ENCODE measurements around the gene C1S.
"Not testable (repeated sequence)": the region's sequence is repeated elsewhere in the genome, so short reads cannot be mapped to it uniquely, and the experiment has no call there.

The C1S gene

DNA sequence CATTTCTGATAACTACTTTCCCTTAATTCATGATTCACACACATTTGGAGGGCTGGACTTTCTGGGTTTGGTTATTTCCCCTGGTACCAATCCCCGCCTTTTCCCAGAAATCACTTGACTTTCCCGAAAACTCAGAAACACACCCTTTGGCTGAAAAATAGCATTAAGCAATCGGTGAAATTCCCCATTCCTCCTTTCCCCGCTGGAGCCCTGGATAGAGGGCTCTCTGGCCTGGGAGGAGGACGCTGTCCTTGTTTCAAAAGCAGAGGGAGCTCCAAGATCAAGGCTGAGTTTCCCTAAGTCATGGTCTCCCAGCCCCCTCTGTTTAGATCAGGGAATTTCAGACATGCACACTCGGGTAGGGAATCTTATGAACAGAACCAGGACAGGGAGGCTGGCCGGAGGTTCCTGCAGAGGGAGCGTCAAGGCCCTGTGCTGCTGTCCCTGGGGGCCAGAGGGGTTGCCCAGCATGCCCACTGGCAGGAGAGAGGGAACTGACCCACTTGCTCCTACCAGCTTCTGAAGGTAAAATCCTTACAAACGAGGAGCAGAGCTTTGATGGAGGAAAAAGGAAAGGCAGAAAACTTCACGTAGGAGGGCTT lies at the start of gene C1S:
Gene C1S (plus strand): TSS at position 366 of the 602 bp plus-strand sequence. CDS start 1,195 bp downstream, outside the sequence.
- in situ Hi-C loops (cut with HindIII; ENCODE audit: low sequenced_read_pairs) = no loop called here

DNA sequence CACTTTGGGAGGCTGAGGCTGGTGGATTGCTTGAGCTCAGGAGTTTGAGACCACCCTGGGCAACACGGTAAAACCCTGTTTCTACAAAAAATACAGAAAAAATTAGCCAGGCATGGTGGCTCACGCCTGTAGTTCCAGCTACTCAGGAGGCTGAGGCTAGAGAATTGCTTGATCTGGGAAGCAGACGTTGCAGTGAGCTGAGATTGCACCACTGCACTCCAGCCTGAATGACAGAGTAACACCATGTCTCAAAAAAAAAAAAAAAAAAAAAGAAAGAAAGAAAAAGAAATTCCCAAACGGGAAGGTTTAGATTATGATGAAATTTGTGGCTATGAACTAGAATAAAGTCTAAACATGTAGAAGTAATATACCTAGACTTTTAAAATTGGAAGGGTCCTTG lies 49.1 kb upstream of the C1S start:
- in situ Hi-C loops (cut with HindIII; ENCODE audit: low sequenced_read_pairs) = not testable (repeated sequence)

- in situ Hi-C loops (cut with HindIII; ENCODE audit: low sequenced_read_pairs) = no loop called here
Observed at GRCh38 chr12:7012024-7012607, 48.4 kb upstream of the C1S start.

GRCh38 chr12:7013101-7013500 lies 47.4 kb upstream of the C1S start:
- in situ Hi-C loops (cut with HindIII; ENCODE audit: low sequenced_read_pairs) = no loop called here

- in situ Hi-C loops (cut with HindIII; ENCODE audit: low sequenced_read_pairs) = no loop called here
Observed at GRCh38 chr12:7015555-7016370, 44.8 kb upstream of the C1S start.

GRCh38 chr12:7016958-7017571 lies 43.5 kb upstream of the C1S start:
- in situ Hi-C loops (cut with HindIII; ENCODE audit: low sequenced_read_pairs) = no loop called here

DNA sequence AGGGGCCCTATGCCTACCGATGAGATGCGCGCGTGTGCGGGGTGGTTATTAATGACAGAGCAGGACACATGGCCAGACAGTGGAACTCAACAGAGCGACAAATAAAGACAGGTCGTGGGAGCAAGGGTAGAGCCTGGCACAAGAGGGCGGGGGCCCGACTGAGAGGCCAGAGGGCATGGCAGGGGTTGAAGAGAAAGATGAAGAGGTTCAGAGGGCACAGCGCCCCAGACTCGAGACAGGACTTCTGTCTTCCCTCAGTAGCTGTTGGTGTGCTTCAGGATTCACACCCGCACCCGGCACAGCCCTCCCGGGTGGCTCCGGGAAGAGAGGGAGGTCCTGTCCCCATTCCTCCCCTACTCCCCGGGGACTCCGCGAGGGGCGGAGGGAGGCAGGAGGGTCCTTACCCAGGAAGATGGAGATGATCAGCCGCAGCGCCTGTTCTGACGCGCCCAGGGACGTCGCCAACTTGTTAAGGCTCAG lies 42.6 kb upstream of the C1S start:
- in situ Hi-C loops (cut with HindIII; ENCODE audit: low sequenced_read_pairs) = no loop called here

- in situ Hi-C loops (cut with HindIII; ENCODE audit: low sequenced_read_pairs) = no loop called here
Observed at GRCh38 chr12:7018350-7019042, 42.0 kb upstream of the C1S start, which contains the start of gene LPCAT3. TSS of gene LPCAT3 (minus strand) at chr12:7018476. CDS start at chr12:7018424, 52 bp downstream.

DNA sequence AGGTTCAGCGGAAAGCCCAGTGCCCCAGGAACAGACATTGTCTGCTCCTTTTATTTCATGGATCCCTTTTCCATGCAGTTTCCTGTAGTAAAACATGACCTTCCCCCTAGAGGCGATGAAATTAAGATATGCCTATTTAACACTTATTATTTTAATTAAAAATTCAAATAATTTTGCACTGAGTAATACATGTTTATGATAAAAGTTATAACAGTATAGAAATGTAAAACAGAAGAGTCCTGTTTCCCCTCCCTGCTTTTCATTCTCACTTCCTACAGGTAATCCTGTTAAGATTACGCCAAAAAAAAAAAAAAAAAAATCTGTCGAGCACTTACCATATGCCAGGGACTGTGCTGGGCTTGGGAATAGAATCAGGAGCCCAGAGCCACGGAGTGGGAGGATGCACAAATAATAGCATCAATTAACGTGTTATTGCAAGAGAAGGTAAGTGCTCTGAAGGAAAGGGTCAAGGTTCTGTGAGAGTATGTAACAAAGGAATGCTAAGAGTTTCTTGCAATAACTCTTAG lies 41.4 kb upstream of the C1S start:
- in situ Hi-C loops (cut with HindIII; ENCODE audit: low sequenced_read_pairs) = no loop called here

- in situ Hi-C loops (cut with HindIII; ENCODE audit: low sequenced_read_pairs) = no loop called here
Observed at GRCh38 chr12:7021956-7022355, 38.6 kb upstream of the C1S start.

- in situ Hi-C loops (cut with HindIII; ENCODE audit: low sequenced_read_pairs) = no loop called here
Observed at GRCh38 chr12:7023114-7023513, 37.4 kb upstream of the C1S start.

DNA sequence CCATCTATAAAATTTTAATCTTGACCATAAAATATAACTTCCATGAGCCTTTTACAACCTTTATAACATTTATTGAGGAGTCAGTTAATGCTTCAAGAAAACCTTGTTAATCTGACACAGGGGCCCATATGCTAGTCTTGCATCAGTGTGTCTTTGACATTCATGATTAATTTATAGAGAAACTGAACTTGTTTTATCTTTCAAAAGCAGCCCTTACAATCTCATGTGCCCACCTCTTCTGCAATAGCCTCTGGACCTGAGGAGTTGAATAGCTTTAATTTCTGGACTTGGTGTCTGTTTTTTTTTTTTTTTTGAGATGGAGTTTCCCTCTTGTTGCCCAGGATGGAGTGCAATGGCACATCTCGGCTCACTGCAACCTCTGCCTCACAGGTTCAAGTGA lies 33.7 kb upstream of the C1S start:
- in situ Hi-C loops (cut with HindIII; ENCODE audit: low sequenced_read_pairs) = no loop called here

- in situ Hi-C loops (cut with HindIII; ENCODE audit: low sequenced_read_pairs) = no loop called here
Observed at GRCh38 chr12:7031306-7031705, 29.2 kb upstream of the C1S start.

DNA sequence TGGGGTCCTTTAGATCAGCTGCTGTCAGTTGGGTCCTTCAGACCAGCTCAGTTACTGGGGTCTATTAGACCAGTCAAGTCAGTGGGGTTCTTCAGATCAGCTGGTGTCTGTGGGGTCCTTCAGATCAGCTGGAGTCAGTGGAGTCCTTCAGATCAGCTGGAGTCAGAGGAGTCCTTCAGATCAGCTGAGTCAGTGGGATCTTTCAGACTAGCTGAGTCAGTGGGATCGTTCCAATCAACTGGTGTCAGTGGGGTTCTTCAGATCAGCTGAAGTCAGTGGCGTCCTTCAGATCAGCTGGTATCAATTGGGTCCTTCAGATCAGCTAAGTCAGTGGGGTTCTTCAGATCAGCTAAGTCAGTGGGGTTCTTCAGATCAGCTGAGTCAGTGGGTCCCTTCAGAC lies 27.5 kb upstream of the C1S start:
- in situ Hi-C loops (cut with HindIII; ENCODE audit: low sequenced_read_pairs) = no loop called here

DNA sequence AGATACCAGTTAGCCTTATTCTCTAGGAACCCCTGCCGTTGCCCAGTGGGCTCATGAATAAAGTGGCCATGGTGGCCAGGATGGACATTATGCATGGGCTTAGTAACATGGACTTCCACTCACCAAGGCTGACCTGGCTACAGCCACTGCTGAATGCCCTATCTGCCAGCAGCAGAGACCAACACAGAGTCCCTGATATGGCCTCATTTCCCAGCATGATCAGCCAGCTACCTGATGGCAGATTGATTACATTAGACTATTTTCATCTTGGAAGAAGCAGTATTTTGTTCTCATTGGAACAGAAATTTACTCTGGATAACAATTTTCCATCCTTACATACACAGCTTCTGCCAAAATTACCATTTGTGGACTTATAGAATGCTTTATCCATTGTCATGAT lies 26.1 kb upstream of the C1S start:
- in situ Hi-C loops (cut with HindIII; ENCODE audit: low sequenced_read_pairs) = no loop called here

DNA sequence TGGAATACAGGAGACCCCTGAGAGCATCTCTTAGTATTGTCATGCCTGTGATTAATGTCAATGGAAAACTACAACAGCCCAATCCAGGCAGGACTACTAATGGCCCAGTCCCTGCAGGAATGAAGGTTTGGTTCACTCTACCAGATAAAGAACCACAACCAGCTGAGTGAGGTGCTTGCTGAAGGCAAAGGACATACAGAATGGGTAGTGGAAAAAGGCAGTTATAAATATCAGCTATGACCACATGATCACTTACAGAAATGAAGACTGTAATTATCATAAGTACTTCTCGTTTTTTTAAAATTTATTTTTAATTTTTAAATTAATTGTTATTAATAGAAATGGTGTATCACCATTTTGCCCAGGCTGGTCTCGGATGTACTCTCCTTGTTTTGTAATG lies 25.1 kb upstream of the C1S start:
- in situ Hi-C loops (cut with HindIII; ENCODE audit: low sequenced_read_pairs) = no loop called here

GRCh38 chr12:7037411-7037810 lies 23.1 kb upstream of the C1S start:
- in situ Hi-C loops (cut with HindIII; ENCODE audit: low sequenced_read_pairs) = not testable (repeated sequence)

DNA sequence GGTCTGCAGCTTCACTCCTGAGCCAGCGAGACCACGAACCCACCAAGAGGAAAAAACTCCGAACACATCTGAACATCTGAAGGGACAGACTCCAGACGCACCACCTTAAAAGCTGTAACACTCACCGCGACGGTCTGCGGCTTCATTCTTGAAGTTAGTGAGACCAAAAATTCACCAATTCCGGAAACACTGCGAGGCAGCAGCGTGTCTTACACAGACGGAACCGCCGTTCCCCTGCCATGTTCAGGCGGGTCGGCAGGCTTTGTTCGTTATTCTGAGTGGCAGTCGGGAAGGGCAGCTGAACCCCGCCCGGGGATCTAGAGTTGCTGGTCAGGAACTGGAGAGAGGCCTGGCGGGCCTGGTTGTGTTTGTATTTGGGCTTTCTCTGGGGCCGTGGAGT lies 21.9 kb upstream of the C1S start:
- in situ Hi-C loops (cut with HindIII; ENCODE audit: low sequenced_read_pairs) = no loop called here

- in situ Hi-C loops (cut with HindIII; ENCODE audit: low sequenced_read_pairs) = no loop called here
Observed at GRCh38 chr12:7039403-7039802, 21.1 kb upstream of the C1S start.

DNA sequence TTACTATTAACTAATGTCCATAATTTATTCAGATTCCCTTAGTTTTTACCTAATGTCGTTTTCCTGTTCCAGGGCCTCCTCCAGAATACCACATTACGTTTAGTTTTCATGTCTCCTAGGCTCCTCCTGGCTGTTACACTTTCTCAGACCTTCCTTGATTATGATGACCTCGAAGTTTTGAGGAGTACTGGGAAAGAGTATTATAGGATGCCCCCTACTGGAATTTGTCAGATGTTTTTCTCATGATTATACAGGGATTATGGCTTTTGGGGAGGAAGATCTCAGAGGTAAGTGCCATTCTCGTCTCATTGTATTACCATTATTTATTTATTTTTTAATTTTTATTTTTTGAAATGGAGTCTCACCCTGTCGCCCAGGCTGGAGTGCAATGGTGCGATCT lies 17.7 kb upstream of the C1S start:
- in situ Hi-C loops (cut with HindIII; ENCODE audit: low sequenced_read_pairs) = no loop called here

DNA sequence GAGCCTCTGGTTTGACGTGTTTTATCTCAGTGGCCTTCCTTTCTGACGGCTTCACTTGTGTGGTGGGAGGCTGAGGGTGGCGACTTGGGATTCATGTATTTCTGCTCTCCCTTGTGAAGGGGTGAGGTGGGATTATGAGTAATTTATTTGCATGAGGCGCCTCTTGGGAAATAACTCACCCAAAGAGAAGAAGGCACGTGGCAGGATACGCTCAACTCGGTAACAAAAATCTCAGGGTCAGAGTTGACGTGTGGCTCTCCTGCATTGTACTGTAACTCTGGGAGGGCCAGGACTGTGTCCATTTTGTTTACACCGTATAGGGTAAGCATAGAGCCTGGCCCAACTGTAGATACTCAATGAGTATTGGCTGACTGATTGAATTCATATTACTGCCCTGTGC lies 14.6 kb upstream of the C1S start:
- in situ Hi-C loops (cut with HindIII; ENCODE audit: low sequenced_read_pairs) = no loop called here

Data from endothelial cell of hepatic sinusoid (primary cell).